Neuronal stem cell (in vitro differentiated cells): ENCODE results near the gene IGF1R.

Experiments
- DNase-seq: peaks from one replicate; pipeline ENCODE4 v3.0.0-alpha.2; 2013; ENCODE audit warnings: low spot score
- H2AFZ ChIP-seq: one replicate; pipeline ENCODE4 v1.6.1; 2013; ENCODE audit warnings: mild to moderate bottlenecking, low read length, inconsistent platforms
- H2AK5ac ChIP-seq: 2 replicates; pipeline ENCODE4 v1.6.1; 2013; ENCODE audit warnings: low read depth, mild to moderate bottlenecking, inconsistent platforms, low read length, moderate library complexity, mixed read lengths
- H2BK120ac ChIP-seq: 2 replicates; pipeline ENCODE4 v1.6.1; 2013; ENCODE audit warnings: low read depth, mild to moderate bottlenecking, inconsistent platforms, low read length, moderate library complexity, mixed read lengths
- H2BK12ac ChIP-seq: one replicate; pipeline ENCODE4 v1.6.1; 2013; ENCODE audit warnings: low read length, inconsistent platforms
- H2BK15ac ChIP-seq: 2 replicates; pipeline ENCODE4 v1.6.1; 2013; ENCODE audit warnings: mild to moderate bottlenecking, low read length, inconsistent platforms, mixed read lengths
- H2BK5ac ChIP-seq: one replicate; pipeline ENCODE4 v1.6.1; 2013; ENCODE audit warnings: inconsistent platforms, mild to moderate bottlenecking, low read length, moderate library complexity
- H3K14ac ChIP-seq: one replicate; pipeline ENCODE4 v1.6.1; 2013; ENCODE audit warnings: low read length, inconsistent platforms
- H3K18ac ChIP-seq: 2 replicates; pipeline ENCODE4 v1.6.1; 2013; ENCODE audit warnings: low read length, inconsistent platforms
- H3K23ac ChIP-seq: 2 replicates; pipeline ENCODE4 v1.6.1; 2013; ENCODE audit warnings: low read depth, mild to moderate bottlenecking, mixed read lengths, low read length, inconsistent platforms; ENCODE audit not compliant: poor library complexity
- H3K27ac ChIP-seq: replicated peaks from 3 replicates; pipeline ENCODE4 v1.5.1; 2013; ENCODE audit warnings: low read length, inconsistent platforms
- H3K27me3 ChIP-seq, 3 experiments: 2 replicates each; pipeline ENCODE4 v1.6.1; 2013; ENCODE audit warnings: low read length in 3 of 3, mild to moderate bottlenecking in 2 of 3, inconsistent platforms in 1 of 3, low read depth in 1 of 3, mixed read lengths in 1 of 3, moderate library complexity in 1 of 3; ENCODE audit not compliant: control insufficient read depth in 3 of 3, insufficient read depth in 3 of 3
- H3K36me3 ChIP-seq, 2 donors: replicated peaks in 1 of 2; 2 replicates each; pipeline ENCODE4 v1.6.1; 2013; ENCODE audit warnings: low read length in 2 of 2; ENCODE audit not compliant: control insufficient read depth in 2 of 2, insufficient read depth in 2 of 2
- H3K4ac ChIP-seq: 2 replicates; pipeline ENCODE4 v1.6.1; 2013; ENCODE audit warnings: inconsistent platforms, mild to moderate bottlenecking, low read length, moderate library complexity
- H3K4me1 ChIP-seq, 2 donors: 1 replicate in 1 of 2; 2 replicates in 1 of 2; pipeline ENCODE4 v1.6.1; 2013; ENCODE audit warnings: low read length in 2 of 2, low read depth in 1 of 2; ENCODE audit not compliant: control insufficient read depth in 2 of 2, insufficient read depth in 1 of 2
- H3K4me2 ChIP-seq: one replicate; pipeline ENCODE4 v1.6.1; 2013; ENCODE audit warnings: mild to moderate bottlenecking, low read length, inconsistent platforms; ENCODE audit not compliant: insufficient read depth, poor library complexity, severe bottlenecking
- H3K4me3 ChIP-seq, 2 donors: 2 replicates each; pipeline ENCODE4 v1.5.1; 2013; ENCODE audit warnings: low read length in 2 of 2, mild to moderate bottlenecking in 2 of 2, inconsistent platforms in 1 of 2, moderate library complexity in 1 of 2
- H3K79me1 ChIP-seq: one replicate; pipeline ENCODE4 v1.6.1; 2013; ENCODE audit warnings: low read depth, mild to moderate bottlenecking, inconsistent platforms, low read length, moderate library complexity
- H3K9ac ChIP-seq: one replicate; pipeline ENCODE4 v1.6.1; 2013; ENCODE audit warnings: mild to moderate bottlenecking, low read depth, low read length, inconsistent platforms; ENCODE audit not compliant: poor library complexity
- H3K9me3 ChIP-seq, 2 donors: replicated peaks in 1 of 2; 2 replicates each; pipeline versions ENCODE3 to v1.6.1; 2013; ENCODE audit warnings: low read length in 2 of 2, mild to moderate bottlenecking in 2 of 2, inconsistent platforms in 1 of 2, low read depth in 1 of 2, mixed read lengths in 1 of 2, moderate library complexity in 1 of 2; ENCODE audit not compliant: control insufficient read depth in 2 of 2, insufficient read depth in 1 of 2
- H4K8ac ChIP-seq: one replicate; pipeline ENCODE4 v1.6.1; 2013; ENCODE audit warnings: low read depth, mild to moderate bottlenecking, inconsistent platforms, low read length, moderate library complexity
- H4K91ac ChIP-seq: one replicate; pipeline ENCODE4 v1.6.1; 2013; ENCODE audit warnings: low read length, low read depth, mild to moderate bottlenecking, inconsistent platforms; ENCODE audit not compliant: poor library complexity
- WGBS, 2 donors: extraction: QIAGEN DNeasy Blood & Tissue Kit; methylation state at CpG; one replicate each; pipeline ENCODE4 v1.1.7; 2013; ENCODE audit warnings: missing lambda C conversion rate in 2 of 2, mixed read lengths in 1 of 2; ENCODE audit not compliant: insufficient read length in 2 of 2, insufficient replicate concordance in 1 of 2; ENCODE audit errors: extremely low coverage in 2 of 2; 5-methylcytosine and 5-hydroxymethylcytosine counted together

Gene IGF1R

DNA sequence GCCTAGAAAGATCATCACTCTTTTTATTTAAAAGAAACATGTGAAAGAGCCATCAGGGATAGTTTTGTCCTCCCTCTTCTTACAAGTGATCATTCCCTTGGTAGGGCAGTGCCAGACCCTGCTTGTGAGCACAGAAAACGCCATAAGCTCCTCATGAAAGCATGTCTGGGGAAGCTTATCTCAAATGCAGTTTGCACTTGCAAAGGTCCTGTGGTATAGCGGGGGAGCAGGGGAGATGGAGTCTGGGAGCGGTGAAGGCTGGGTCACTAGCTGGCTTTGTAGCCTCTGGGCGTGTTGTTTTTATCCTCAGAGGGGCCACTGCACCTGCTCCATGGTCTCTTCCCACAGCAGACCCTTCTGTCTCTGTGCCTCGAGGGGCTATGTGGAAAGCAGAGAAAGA, 141.9 kb downstream of the IGF1R start:
- no peaks in the 10 kb centered on the region for H3K36me3 ChIP-seq
- H3K4me1 ChIP-seq: peaks cover 38 to 59% of the 10 kb centered on the region in 2 donors
- H2BK15ac ChIP-seq: no peak overlapping the region
- H3K27ac ChIP-seq: no peak overlapping the region
- no peak overlapping the region for H4K91ac ChIP-seq
- H2AK5ac ChIP-seq: no peak overlapping the region
- H3K4ac ChIP-seq: no peak overlapping the region
- no peak overlapping the region for H2AFZ ChIP-seq
- no peak overlapping the region for H3K18ac ChIP-seq
- no peak overlapping the region for H2BK5ac ChIP-seq
- no peak overlapping the region for H3K23ac ChIP-seq
- H3K4me3 ChIP-seq: no peak overlapping the region
- no peak overlapping the region for H3K14ac ChIP-seq
- H4K8ac ChIP-seq: no peak overlapping the region
- no peak overlapping the region for H2BK12ac ChIP-seq
- no peak overlapping the region for H3K4me2 ChIP-seq
- no peaks in the 10 kb centered on the region for H3K79me1 ChIP-seq
- no CpG with 5 or more reads among the region's 5 CpGs for WGBS, 2 donors
- H3K9ac ChIP-seq: no peak overlapping the region
- H2BK120ac ChIP-seq: no peak overlapping the region
- H3K27me3 ChIP-seq: no peaks in the 10 kb centered on the region
- H3K9me3 ChIP-seq: no peaks in the 10 kb centered on the region
- DNase-seq: no peak

DNA sequence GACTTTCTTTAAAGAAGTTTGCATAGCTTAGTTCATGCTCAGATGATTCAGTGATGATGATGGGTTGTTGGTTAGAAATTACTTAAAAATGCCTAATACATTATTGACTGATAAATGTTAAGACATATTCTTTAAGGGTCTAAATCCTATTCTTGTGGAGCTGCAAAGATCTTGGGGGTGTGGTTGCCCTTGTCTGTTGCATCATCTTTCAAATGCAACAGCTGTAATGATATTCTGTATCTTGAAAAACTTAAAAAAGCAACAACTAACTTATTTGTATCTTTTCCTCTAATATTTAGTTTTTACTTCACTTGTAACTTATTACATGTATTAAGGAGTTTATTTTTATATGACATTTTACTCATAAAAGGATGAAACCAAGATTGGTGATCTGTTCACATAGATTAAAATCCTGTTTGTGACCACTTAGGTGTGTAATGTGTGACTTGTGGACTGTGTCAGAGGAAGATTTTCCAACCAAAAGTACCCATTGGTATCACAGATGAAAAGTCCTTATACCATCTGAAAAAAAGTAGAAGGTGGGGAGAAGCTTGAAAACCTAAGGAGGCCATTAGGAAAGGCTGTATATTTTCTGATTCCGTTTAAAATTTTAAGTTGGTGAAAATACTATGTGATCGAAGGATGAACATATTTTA, 142.8 kb downstream of the IGF1R start:
- peaks cover 32 to 51% of the 10 kb centered on the region in 2 donors for H3K4me1 ChIP-seq

DNA sequence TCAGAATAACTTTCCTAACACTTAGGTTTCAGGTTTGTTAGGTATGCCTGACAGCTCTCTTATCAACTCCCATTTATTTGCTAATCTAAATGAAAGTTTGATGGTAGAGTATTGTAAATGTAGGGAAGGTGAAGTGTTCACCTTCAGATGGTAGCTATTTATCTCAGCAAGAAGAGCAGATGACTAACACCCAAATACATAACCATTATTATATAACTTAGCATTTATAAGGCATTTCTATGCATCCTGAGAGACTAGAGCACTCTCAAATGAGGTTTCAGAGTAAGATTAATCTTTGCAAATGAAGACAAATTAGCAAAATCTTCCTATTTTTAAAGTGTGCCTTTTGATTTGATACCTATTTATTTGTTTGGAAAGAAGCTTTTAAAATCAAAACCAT, 143.8 kb downstream of the IGF1R start:
- no peak overlapping the region for H2BK5ac ChIP-seq
- H3K23ac ChIP-seq: no peak overlapping the region
- no peak overlapping the region for H3K27ac ChIP-seq
- no peaks in the 10 kb centered on the region for H3K36me3 ChIP-seq
- H3K14ac ChIP-seq: no peak overlapping the region
- H2AFZ ChIP-seq: no peak overlapping the region
- no peaks in the 10 kb centered on the region for H3K27me3 ChIP-seq
- no peak overlapping the region for H3K18ac ChIP-seq
- DNase-seq: no peak
- no peak overlapping the region for H2AK5ac ChIP-seq
- H4K8ac ChIP-seq: no peak overlapping the region
- H3K79me1 ChIP-seq: no peaks in the 10 kb centered on the region
- H4K91ac ChIP-seq: no peak overlapping the region
- H2BK15ac ChIP-seq: no peak overlapping the region
- no peak overlapping the region for H3K4me3 ChIP-seq
- H3K4me1 ChIP-seq: peaks cover 25 to 43% of the 10 kb centered on the region in 2 donors
- H3K9me3 ChIP-seq: no peaks in the 10 kb centered on the region
- no peak overlapping the region for H2BK12ac ChIP-seq
- no peak overlapping the region for H3K9ac ChIP-seq
- H2BK120ac ChIP-seq: no peak overlapping the region
- H3K4me2 ChIP-seq: no peak overlapping the region
- no peak overlapping the region for H3K4ac ChIP-seq

More for the DNA sequence above, 142.8 kb downstream of the IGF1R start:
- Histone ChIP-seq H3K18ac (no peak overlapping the region), H4K8ac (no peak overlapping the region), H3K14ac (no peak overlapping the region), H3K4me2 (no peak overlapping the region), H3K23ac (no peak overlapping the region), H3K9ac (no peak overlapping the region), H3K27me3 (no peaks in the 10 kb centered on the region), H2BK120ac (no peak overlapping the region), H2AFZ (no peak overlapping the region), H3K36me3 (no peaks in the 10 kb centered on the region), H3K79me1 (no peaks in the 10 kb centered on the region), H4K91ac (no peak overlapping the region), H3K9me3 (no peaks in the 10 kb centered on the region), H3K4me3 (no peak overlapping the region), H2BK12ac (no peak overlapping the region), H2AK5ac (no peak overlapping the region), H2BK5ac (no peak overlapping the region), H2BK15ac (no peak overlapping the region), H3K4ac (no peak overlapping the region), H3K27ac (no peak overlapping the region)
- WGBS, 2 donors: no CpG with 5 or more reads among the region's 2 CpGs
- no peak for DNase-seq

DNA sequence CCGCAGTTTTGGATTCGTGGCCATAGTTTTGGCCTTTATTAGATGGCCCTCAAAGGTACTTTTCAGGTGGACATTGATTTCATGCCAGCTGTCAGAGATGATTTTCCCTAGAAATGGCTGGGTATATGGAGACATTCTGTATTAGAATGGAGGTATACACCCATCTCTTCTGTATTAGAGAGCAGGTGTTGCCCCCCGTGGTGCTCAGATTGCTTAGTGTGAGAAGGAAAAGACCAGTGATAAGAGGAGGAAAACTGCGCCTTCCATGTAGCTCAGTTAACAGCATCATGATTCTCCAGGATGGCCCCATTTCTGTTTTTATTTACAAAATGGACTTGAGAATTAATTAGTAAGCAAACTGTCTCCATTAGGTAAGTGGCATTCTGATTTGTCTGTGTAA, 145.9 kb downstream of the IGF1R start:
- peaks cover 17 to 31% of the 10 kb centered on the region in 2 donors for H3K4me1 ChIP-seq
- no peak overlapping the region for H3K27ac ChIP-seq
- no peaks in the 10 kb centered on the region for H3K27me3 ChIP-seq
- no peaks in the 10 kb centered on the region for H3K36me3 ChIP-seq
- no peak overlapping the region for H3K4me2 ChIP-seq
- no peak overlapping the region for H2BK5ac ChIP-seq
- H3K9me3 ChIP-seq: no peaks in the 10 kb centered on the region
- H3K79me1 ChIP-seq: peaks cover 4% of the 10 kb centered on the region
- H2AK5ac ChIP-seq: no peak overlapping the region
- H3K23ac ChIP-seq: no peak overlapping the region
- H2BK15ac ChIP-seq: no peak overlapping the region
- no peak overlapping the region for H3K14ac ChIP-seq
- no peak overlapping the region for H3K4ac ChIP-seq
- no peak for DNase-seq
- WGBS, 2 donors: no CpG with 5 or more reads among the region's 4 CpGs
- no peak overlapping the region for H2BK120ac ChIP-seq
- no peak overlapping the region for H2AFZ ChIP-seq
- no peak overlapping the region for H3K9ac ChIP-seq
- H4K8ac ChIP-seq: no peak overlapping the region
- H2BK12ac ChIP-seq: no peak overlapping the region
- no peak overlapping the region for H3K18ac ChIP-seq
- H3K4me3 ChIP-seq: no peak overlapping the region
- no peak overlapping the region for H4K91ac ChIP-seq
